MM.1S (cell line): ENCODE measurements around the gene ZFHX3.

Source experiments
- DNase-seq: peaks from one replicate; pipeline ENCODE4 v3.0.0-alpha.2; 2015
- H2AFZ ChIP-seq: fragments of 300-600 bp; sonication (generic); 2 replicates; pipeline ENCODE4 v1.6.0; 2016; ENCODE audit warnings: antibody characterized with exemption, low read length
- H3F3A ChIP-seq: fragments of 300-600 bp; sonication (generic); 2 replicates; pipeline ENCODE4 v1.6.1; 2016; ENCODE audit warnings: mild to moderate bottlenecking, antibody characterized with exemption, low read length, moderate library complexity, mixed read lengths; ENCODE audit not compliant: insufficient read depth
- H3K27ac ChIP-seq: fragments of 300-600 bp; sonication (generic); 2 replicates; pipeline ENCODE4 v1.5.1; 2016; ENCODE audit warnings: mild to moderate bottlenecking, low read length
- H3K27me3 ChIP-seq: fragments of 300-600 bp; sonication (generic); replicated peaks from 2 replicates; pipeline ENCODE4 v1.6.0; 2016; ENCODE audit warnings: low read length; ENCODE audit not compliant: insufficient read depth
- H3K36me3 ChIP-seq: fragments of 300-600 bp; sonication (generic); replicated peaks from 2 replicates; pipeline ENCODE4 v1.6.1; 2016; ENCODE audit warnings: mild to moderate bottlenecking, low read length, mixed read lengths; ENCODE audit not compliant: insufficient read depth
- H3K4me1 ChIP-seq: fragments of 300-600 bp; sonication (generic); 2 replicates; pipeline ENCODE4 v1.6.1; 2016; ENCODE audit warnings: low read length, mixed read lengths
- H3K4me2 ChIP-seq: fragments of 300-600 bp; sonication (generic); 2 replicates; pipeline ENCODE4 v1.6.0; 2016; ENCODE audit warnings: low read depth, low read length
- H3K4me3 ChIP-seq: fragments of 300-600 bp; sonication (generic); 2 replicates; pipeline ENCODE4 v1.5.1; 2016; ENCODE audit warnings: low read length, mixed read lengths
- H3K79me2 ChIP-seq: fragments of 300-600 bp; sonication (generic); 2 replicates; pipeline ENCODE4 v1.6.1; 2016; ENCODE audit warnings: mixed run types, low read length, mixed read lengths
- H3K9ac ChIP-seq: fragments of 300-600 bp; sonication (generic); 2 replicates; pipeline ENCODE4 v1.6.1; 2016; ENCODE audit warnings: low read length, mixed read lengths
- H3K9me2 ChIP-seq: fragments of 300-600 bp; sonication (generic); replicated peaks from 2 replicates; pipeline ENCODE4 v1.6.1; 2016; ENCODE audit warnings: mild to moderate bottlenecking, low read length, mixed read lengths; ENCODE audit not compliant: insufficient read depth
- H3K9me3 ChIP-seq: fragments of 300-600 bp; sonication (generic); replicated peaks from 2 replicates; pipeline ENCODE4 v1.6.1; 2016; ENCODE audit warnings: mild to moderate bottlenecking, low read length, mixed read lengths; ENCODE audit not compliant: insufficient read depth
- H4K20me1 ChIP-seq: fragments of 300-600 bp; sonication (generic); 2 replicates; pipeline ENCODE4 v1.6.1; 2016; ENCODE audit warnings: mild to moderate bottlenecking, low read length, moderate library complexity, mixed read lengths; ENCODE audit not compliant: insufficient read depth
- CTCF ChIP-seq: fragments of 300-600 bp; sonication (generic); IDR thresholded peaks from 2 replicates; pipeline ENCODE4 v1.5.1; 2016; ENCODE audit warnings: antibody characterized with exemption, low read length, mixed read lengths
- EZH2 ChIP-seq: fragments of 300-600 bp; sonication (generic); optimal IDR thresholded peaks from 2 replicates; pipeline ENCODE3; 2017; ENCODE audit warnings: low read depth, mild to moderate bottlenecking, antibody characterized with exemption, low read length, mixed read lengths
- EZH2phosphoT487 ChIP-seq: fragments of 300-600 bp; sonication (generic); IDR thresholded peaks from 2 replicates; pipeline ENCODE4 v1.6.1; 2018; ENCODE audit warnings: antibody characterized with exemption, low read length

ZFHX3 gene

GRCh38 chr16:72875291-72876031 is 172.5 kb downstream of the ZFHX3 start:
- TF ChIP-seq CTCF = no peak
- no peak for TF ChIP-seq EZH2phosphoT487
- no peak for TF ChIP-seq EZH2
- Histone ChIP-seq H3K4me3 (no peak overlapping the region), H3K9me3 (no peaks in the 10 kb centered on the region), H3K9ac (no peak overlapping the region), H3K4me2 (no peak overlapping the region), H3F3A (no peaks in the 10 kb centered on the region), H3K4me1 (no peaks in the 10 kb centered on the region), H3K36me3 (no peaks in the 10 kb centered on the region), H3K9me2 (no peaks in the 10 kb centered on the region), H3K79me2 (no peaks in the 10 kb centered on the region), H2AFZ (no peak overlapping the region), H3K27ac (no peak overlapping the region), H4K20me1 (no peaks in the 10 kb centered on the region), H3K27me3 (no peaks in the 10 kb centered on the region)
- no peak for DNase-seq

- H3K9ac ChIP-seq = no peak overlapping the region
- H3K4me3 ChIP-seq = no peak overlapping the region
- H3K27ac ChIP-seq = no peak overlapping the region
- no peaks in the 10 kb centered on the region for H3K79me2 ChIP-seq
- no peaks in the 10 kb centered on the region for H3K4me1 ChIP-seq
- no peak for DNase-seq
- no peaks in the 10 kb centered on the region for H3K36me3 ChIP-seq
- H2AFZ ChIP-seq = no peak overlapping the region
- H3F3A ChIP-seq = no peaks in the 10 kb centered on the region
- TF ChIP-seq EZH2 = no peak
- TF ChIP-seq CTCF = no peak
- TF ChIP-seq EZH2phosphoT487 = no peak
- H3K4me2 ChIP-seq = no peak overlapping the region
- no peaks in the 10 kb centered on the region for H3K9me3 ChIP-seq
- no peaks in the 10 kb centered on the region for H3K27me3 ChIP-seq
- no peaks in the 10 kb centered on the region for H3K9me2 ChIP-seq
- no peaks in the 10 kb centered on the region for H4K20me1 ChIP-seq
Measured at GRCh38 chr16:72873853-72874252, 174.1 kb downstream of the ZFHX3 start.

- no peaks in the 10 kb centered on the region for H4K20me1 ChIP-seq
- H3K79me2 ChIP-seq = no peaks in the 10 kb centered on the region
- no peaks in the 10 kb centered on the region for H3K27me3 ChIP-seq
- H3K4me2 ChIP-seq = no peak overlapping the region
- no peaks in the 10 kb centered on the region for H3K9me3 ChIP-seq
- no peak for TF ChIP-seq EZH2phosphoT487
- no peak overlapping the region for H3K27ac ChIP-seq
- H3F3A ChIP-seq = no peaks in the 10 kb centered on the region
- no peaks in the 10 kb centered on the region for H3K4me1 ChIP-seq
- H2AFZ ChIP-seq = no peak overlapping the region
- no peak for DNase-seq
- H3K9me2 ChIP-seq = no peaks in the 10 kb centered on the region
- no peak overlapping the region for H3K9ac ChIP-seq
- no peak overlapping the region for H3K4me3 ChIP-seq
- H3K36me3 ChIP-seq = no peaks in the 10 kb centered on the region
Measured at GRCh38 chr16:72873044-72873443, 174.9 kb downstream of the ZFHX3 start.

GRCh38 chr16:72865835-72866234 is 182.1 kb downstream of the ZFHX3 start:
- no peaks in the 10 kb centered on the region for H3K4me1 ChIP-seq
- H3K9me3 ChIP-seq = no peaks in the 10 kb centered on the region
- H3K9me2 ChIP-seq = no peaks in the 10 kb centered on the region
- TF ChIP-seq EZH2phosphoT487 = no peak
- no peak for TF ChIP-seq EZH2
- no peak for TF ChIP-seq CTCF
- H3K4me3 ChIP-seq = no peak overlapping the region
- no peak overlapping the region for H3K4me2 ChIP-seq
- no peak overlapping the region for H3K9ac ChIP-seq
- no peaks in the 10 kb centered on the region for H3K27me3 ChIP-seq
- H3K36me3 ChIP-seq = no peaks in the 10 kb centered on the region
- no peak overlapping the region for H2AFZ ChIP-seq
- H3K27ac ChIP-seq = no peak overlapping the region
- H3K79me2 ChIP-seq = no peaks in the 10 kb centered on the region
- no peaks in the 10 kb centered on the region for H4K20me1 ChIP-seq
- no peaks in the 10 kb centered on the region for H3F3A ChIP-seq
- no peak for DNase-seq
